NCI-H2196 treated with DMSO at 0.1 percent for 48 hours (cell line): Measurements from ENCODE around the gene CYB5RL.
"Not testable (repeated sequence)": the region's sequence is repeated elsewhere in the genome, so short reads cannot be mapped to it uniquely, and the experiment has no call there.

ENCODE experiments used
- DNase-seq: peaks from one replicate; lab custom pipeline; 2025; ENCODE audit not compliant: unreplicated experiment; lab: John Stamatoyannopoulos, UW

Gene CYB5RL

GRCh38 chr1:54227091-54227602 is 27.3 kb upstream of the CYB5RL start:
- DNase-seq = no peak

GRCh38 chr1:54225986-54226559 is 26.2 kb upstream of the CYB5RL start:
- no peak for DNase-seq

- DNase-seq = no peak
Measured at GRCh38 chr1:54225378-54225777, 25.5 kb upstream of the CYB5RL start.

GRCh38 chr1:54224233-54224632 is 24.4 kb upstream of the CYB5RL start:
- no peak for DNase-seq

- no peak for DNase-seq
Measured at GRCh38 chr1:54223441-54224202, 23.8 kb upstream of the CYB5RL start.

GRCh38 chr1:54222711-54223110 is 22.9 kb upstream of the CYB5RL start:
- no peak for DNase-seq

GRCh38 chr1:54221867-54222484 is 22.1 kb upstream of the CYB5RL start:
- DNase-seq = no peak

- DNase-seq = no peak
Measured at GRCh38 chr1:54221113-54221834, 21.4 kb upstream of the CYB5RL start.

- no peak for DNase-seq
Measured at GRCh38 chr1:54220004-54220811, 20.4 kb upstream of the CYB5RL start.

- no peak for DNase-seq
Measured at GRCh38 chr1:54219688-54220003, 19.8 kb upstream of the CYB5RL start.

GRCh38 chr1:54218883-54219687 is 19.3 kb upstream of the CYB5RL start:
- DNase-seq = no peak

- no peak for DNase-seq
Measured at GRCh38 chr1:54215523-54215922, 15.7 kb upstream of the CYB5RL start.

- DNase-seq = no peak
Measured at GRCh38 chr1:54212872-54213271, 13.0 kb upstream of the CYB5RL start.

GRCh38 chr1:54207896-54208295 is 8.1 kb upstream of the CYB5RL start:
- not testable (repeated sequence) for DNase-seq

GRCh38 chr1:54207287-54207686 is 7.5 kb upstream of the CYB5RL start:
- DNase-seq = no peak

- no peak for DNase-seq
Measured at GRCh38 chr1:54204199-54204598, 4.4 kb upstream of the CYB5RL start.

GRCh38 chr1:54200519-54200997 is 728 bp upstream of the CYB5RL start:
- no peak for DNase-seq

- no peak for DNase-seq
Measured at GRCh38 chr1:54199151-54199764, 572 bp downstream of the CYB5RL start.

GRCh38 chr1:54193453-54193852 is 6.4 kb downstream of the CYB5RL start:
- no peak for DNase-seq
